GM12878 (cell line): ENCODE results near the gene CETP. TPM values are rescaled to one million over a fixed set of nuclear protein-coding genes. Genes with fewer than 3 reads are reported as not detected.

Experiments
- ATAC-seq: fragments of 200-7000 bp; cut with Tn5 transposase; 3 replicates; pipeline ENCODE4 v1.9.1; 2020; ENCODE audit warnings: mild to moderate bottlenecking, moderate library complexity
- BruUV-seq: library from RNA; stranded (reverse); fragments of 400-500 nt; replicated peaks from 2 replicates; lab custom pipeline; 2021; lab: Mats Ljungman, UMichigan
- CTCF ChIA-PET: fragments of 300-600 bp; sonication (Branson Sonifier 250); formaldehyde crosslinking; extraction: SDS; loops from one replicate; lab custom pipeline; 2021; ENCODE audit warnings: inconsistent platforms; lab: Yijun Ruan, JAX
- POLR2A ChIA-PET: fragments of 350-600 bp; formaldehyde crosslinking; extraction: SDS; loops from one replicate; lab custom pipeline; 2021; ENCODE audit warnings: inconsistent platforms; lab: Charles Lee
- RAD21 ChIA-PET: fragments of 300-600 bp; sonication (Branson Sonifier 250); formaldehyde crosslinking; loops from one replicate; lab custom pipeline; 2023; ENCODE audit warnings: antibody characterized with exemption; ENCODE audit not compliant: unreplicated experiment; lab: Charles Lee
- SMC1A ChIA-PET: fragments of 300-600 bp; sonication (Branson Sonifier 250); formaldehyde crosslinking; loops from one replicate; lab custom pipeline; 2023; ENCODE audit not compliant: unreplicated experiment, uncharacterized antibody; lab: Charles Lee
- DNase-seq: peaks from one replicate; pipeline ENCODE4 v3.0.0-alpha.2; 2011; ENCODE audit warnings: low read depth, low spot score
- FAIRE-seq: peaks from 3 replicates; lab custom pipeline; 2011; peaks lifted over from hg19 to GRCh38; lab: Jason Lieb, UNC
- H2AFZ ChIP-seq: 2 replicates; pipeline ENCODE4 v1.6.0; 2011; ENCODE audit warnings: low read depth, low read length, control low read depth; ENCODE audit not compliant: control insufficient read depth
- H3K27ac ChIP-seq: 2 replicates; pipeline ENCODE4 v1.5.1; 2011; ENCODE audit warnings: control low read depth; ENCODE audit not compliant: control insufficient read depth, insufficient read depth
- H3K27me3 ChIP-seq, 2 experiments: replicated peaks in 1 of 2; 2 replicates each; pipeline versions ENCODE4 v1.6.0 to v1.6.1; 2011; ENCODE audit warnings: low read length in 1 of 2; ENCODE audit not compliant: control insufficient read depth in 2 of 2, insufficient read depth in 2 of 2
- H3K36me3 ChIP-seq, 2 experiments: 2 replicates each; pipeline ENCODE4 v1.5.1; 2011; ENCODE audit warnings: low read length in 1 of 2; ENCODE audit not compliant: control insufficient read depth in 2 of 2, insufficient read depth in 2 of 2
- H3K4me1 ChIP-seq: 2 replicates; pipeline ENCODE4 v1.6.1; 2011; ENCODE audit warnings: mild to moderate bottlenecking, low read length, moderate library complexity, mixed read lengths; ENCODE audit not compliant: control insufficient read depth, insufficient read depth
- H3K4me2 ChIP-seq: 2 replicates; pipeline ENCODE4 v1.6.0; 2011; ENCODE audit warnings: control low read depth; ENCODE audit not compliant: control insufficient read depth, insufficient read depth
- H3K4me3 ChIP-seq: fragments of 200-600 bp; sonication (generic); 2 replicates; pipeline ENCODE4 v1.5.1; 2016
- H3K79me2 ChIP-seq: 2 replicates; pipeline ENCODE4 v1.6.0; 2011; ENCODE audit warnings: low read length; ENCODE audit not compliant: control insufficient read depth, insufficient read depth
- H3K9ac ChIP-seq: 2 replicates; pipeline ENCODE4 v1.8.0; 2011; ENCODE audit warnings: low read length, control low read depth, mixed read lengths; ENCODE audit not compliant: control insufficient read depth, insufficient read depth
- H3K9me3 ChIP-seq: replicated peaks from 3 replicates; pipeline ENCODE4 v1.5.1; 2011; ENCODE audit warnings: mild to moderate bottlenecking, low read length; ENCODE audit not compliant: control insufficient read depth, insufficient read depth
- H4K20me1 ChIP-seq: 2 replicates; pipeline ENCODE4 v1.6.0; 2011; ENCODE audit not compliant: control insufficient read depth, insufficient read depth
- MLLT1 ChIP-seq: fragments of 450-650 bp; IDR thresholded peaks from 2 replicates; pipeline ENCODE4 v1.6.1; 2016; ENCODE audit warnings: mild to moderate bottlenecking
- ZBTB4 ChIP-seq: fragments of 450-650 bp; formaldehyde crosslinking; IDR thresholded peaks from 2 replicates; pipeline ENCODE4 v1.4.0; 2022; ENCODE audit warnings: mild to moderate bottlenecking, moderate library complexity
- ZNF24 ChIP-seq: fragments of 450-650 bp; IDR thresholded peaks from 2 replicates; pipeline ENCODE4 v1.6.1; 2017; ENCODE audit warnings: antibody characterized with exemption, mild to moderate bottlenecking
- WGBS: methylation state at CpG from one replicate; pipeline ENCODE4 v1.1.6; 2016; ENCODE audit warnings: low lambda C conversion rate; ENCODE audit not compliant: insufficient replicate concordance, insufficient coverage; ENCODE audit errors: missing lambda C conversion rate; 5-methylcytosine and 5-hydroxymethylcytosine counted together
- in situ Hi-C: fragments of 300-500 bp; cut with MboI; formaldehyde crosslinking; loops from 9 replicates; pipeline ENCODE4 v1.14.3; 2018; ENCODE audit warnings: mixed read lengths
- intact Hi-C: fragments of 100-400 bp; cut with micrococcal nuclease; formaldehyde crosslinking; loops from one replicate; pipeline ENCODE4 v1.14.2; 2022; ENCODE audit not compliant: unreplicated experiment
- polyA plus RNA-seq, 11 experiments: library from polyadenylated mRNA; depleted of rRNA in 4 of 11; unstranded in 6 of 11; stranded (reverse) in 5 of 11; fragments of >200 nt; fragmentation: Nextera tagmentation in 4 of 11; fragmentation: Illumina TruSeq in 1 of 11; extraction: Ambion mirVana in 4 of 11; extraction: Trizol in 1 of 11; gene quantifications; 1 replicate in 1 of 11; 2 replicates in 10 of 11; pipeline versions ENCODE4 v1.2.1 to v1.2.3, GENCODE V29; 2011 to 2016; ENCODE audit warnings: inconsistent platforms in 2 of 11, missing spikeins in 2 of 11, low read depth in 1 of 11
- total RNA-seq, 4 experiments: library from RNA; depleted of rRNA in 3 of 4; stranded (reverse); fragments of >200 nt in 3 of 4; fragmentation: Illumina TruSeq in 1 of 4; extraction: Trizol in 1 of 4; gene quantifications; 2 replicates each; pipeline versions ENCODE4 v1.2.1 to v1.2.3, GENCODE V29; 2013 to 2021
- TF ChIP-seq, protein P1 (sequence below): fragments of 450-650 bp; IDR thresholded peaks from 2 replicates; pipeline ENCODE4 v1.6.1; 2017; ENCODE audit warnings: mild to moderate bottlenecking, moderate library complexity

Gene CETP
- total and polyA plus RNA-seq, 10 of the 15 experiments (the other 5 are each of a cell fraction or from before 2014, with no cell fraction given), result 1.2 to 6.4 (median 2.1) TPM

DNA sequence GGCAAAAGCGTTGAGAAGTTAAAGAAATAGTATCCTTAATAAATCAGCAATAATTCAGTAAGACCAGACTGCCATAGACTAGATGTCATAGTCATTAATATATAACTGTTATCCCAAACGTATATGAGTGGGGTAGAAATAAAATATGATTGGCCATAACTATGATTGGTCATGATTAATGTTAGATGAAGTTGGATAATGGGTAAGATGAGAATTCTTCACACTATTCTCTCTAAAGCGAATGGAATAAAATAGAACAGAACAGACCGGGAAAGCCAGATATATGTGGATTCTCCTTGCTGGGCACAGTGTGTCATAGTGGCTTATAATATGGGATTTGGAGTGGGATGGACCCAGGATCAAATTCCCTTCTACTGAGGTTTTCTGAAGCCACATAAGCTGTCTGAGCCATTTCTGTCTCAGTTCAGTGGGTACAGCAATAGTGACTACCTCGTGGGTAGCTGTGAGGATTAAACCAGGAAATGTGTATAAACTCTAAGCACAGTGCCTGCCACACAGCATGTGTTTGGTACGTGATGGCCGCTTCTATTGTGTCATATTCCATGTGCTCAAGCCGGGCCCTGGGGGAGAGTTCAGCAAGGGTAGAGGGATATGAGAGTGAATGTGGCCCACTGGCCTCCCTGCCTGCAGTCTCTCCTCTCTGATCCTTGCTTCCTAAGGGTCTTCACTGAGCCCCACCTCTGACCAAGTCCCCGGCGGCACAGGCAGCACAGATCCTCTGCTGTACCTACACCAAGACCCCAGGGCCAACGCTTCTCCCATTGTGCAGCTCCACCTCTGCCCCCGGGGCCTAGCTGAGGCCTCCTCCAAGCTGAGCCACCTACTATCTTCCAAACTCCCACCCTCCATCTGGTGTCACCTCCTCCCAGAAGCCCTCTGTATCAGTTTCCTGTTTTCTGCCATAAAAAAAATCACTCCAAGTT lies 3.7 kb downstream of the CETP start:
- ATAC-seq, result peak; percentile 25
- Histone ChIP-seq H3K9ac (no peak overlapping the region), H3K9me3 (no peaks in the 10 kb centered on the region), H3K79me2 (no peaks in the 10 kb centered on the region), H3K27ac (no peak overlapping the region), H3K27me3 (no peaks in the 10 kb centered on the region), H3K4me1 (peaks cover 8% of the 10 kb centered on the region), H4K20me1 (no peaks in the 10 kb centered on the region), H3K4me2 (no peak overlapping the region), H2AFZ (no peak overlapping the region; the same call in 1 of the 2 replicates), H3K4me3 (no peak overlapping the region), H3K36me3 (no peaks in the 10 kb centered on the region)
- ChIA-PET CTCF (interaction anchor here (0.9 to 17.5 kb wide), 34 partner anchors 13 to 446 kb away, joined by 3 to 420 read pairs (median 10); partner anchors contain the start of genes NLRC5 and SLC12A3), RAD21 (interaction anchor here (0.6 to 16.8 kb wide), 27 partner anchors 9 to 219 kb away, joined by 3 to 376 read pairs (median 6); partner anchors contain the start of gene NLRC5), SMC1A (interaction anchor here (0.7 to 31.6 kb wide), 30 partner anchors 10 to 201 kb away, joined by 3 to 604 read pairs (median 4); partner anchors contain the start of gene NLRC5), POLR2A (interaction anchor here (0.6 to 17.6 kb wide), 13 partner anchors 9 to 80 kb away, joined by 3 to 343 read pairs (median 3); partner anchors contain the start of gene NLRC5)
- intact Hi-C loops, result loop anchor here (2.0 kb wide), 1 partner anchor 49 kb away; no protein-coding TSS in a partner anchor
- no peak for DNase-seq
- WGBS, result 69% methylated on average over 11 of the region's 12 CpGs
- BruUV-seq, result no TSS peak
- FAIRE-seq, result no peak
- in situ Hi-C loops, result no loop called here
- no peak for TF ChIP-seq ZNF24
- 0 out of 2 replicates have a peak, but pooled peaks have one; percentile 16 for TF ChIP-seq MLLT1
- TF ChIP-seq ZBTB4 (CRISPR knock-in tag), result no peak
- TF ChIP-seq, protein P1, sequence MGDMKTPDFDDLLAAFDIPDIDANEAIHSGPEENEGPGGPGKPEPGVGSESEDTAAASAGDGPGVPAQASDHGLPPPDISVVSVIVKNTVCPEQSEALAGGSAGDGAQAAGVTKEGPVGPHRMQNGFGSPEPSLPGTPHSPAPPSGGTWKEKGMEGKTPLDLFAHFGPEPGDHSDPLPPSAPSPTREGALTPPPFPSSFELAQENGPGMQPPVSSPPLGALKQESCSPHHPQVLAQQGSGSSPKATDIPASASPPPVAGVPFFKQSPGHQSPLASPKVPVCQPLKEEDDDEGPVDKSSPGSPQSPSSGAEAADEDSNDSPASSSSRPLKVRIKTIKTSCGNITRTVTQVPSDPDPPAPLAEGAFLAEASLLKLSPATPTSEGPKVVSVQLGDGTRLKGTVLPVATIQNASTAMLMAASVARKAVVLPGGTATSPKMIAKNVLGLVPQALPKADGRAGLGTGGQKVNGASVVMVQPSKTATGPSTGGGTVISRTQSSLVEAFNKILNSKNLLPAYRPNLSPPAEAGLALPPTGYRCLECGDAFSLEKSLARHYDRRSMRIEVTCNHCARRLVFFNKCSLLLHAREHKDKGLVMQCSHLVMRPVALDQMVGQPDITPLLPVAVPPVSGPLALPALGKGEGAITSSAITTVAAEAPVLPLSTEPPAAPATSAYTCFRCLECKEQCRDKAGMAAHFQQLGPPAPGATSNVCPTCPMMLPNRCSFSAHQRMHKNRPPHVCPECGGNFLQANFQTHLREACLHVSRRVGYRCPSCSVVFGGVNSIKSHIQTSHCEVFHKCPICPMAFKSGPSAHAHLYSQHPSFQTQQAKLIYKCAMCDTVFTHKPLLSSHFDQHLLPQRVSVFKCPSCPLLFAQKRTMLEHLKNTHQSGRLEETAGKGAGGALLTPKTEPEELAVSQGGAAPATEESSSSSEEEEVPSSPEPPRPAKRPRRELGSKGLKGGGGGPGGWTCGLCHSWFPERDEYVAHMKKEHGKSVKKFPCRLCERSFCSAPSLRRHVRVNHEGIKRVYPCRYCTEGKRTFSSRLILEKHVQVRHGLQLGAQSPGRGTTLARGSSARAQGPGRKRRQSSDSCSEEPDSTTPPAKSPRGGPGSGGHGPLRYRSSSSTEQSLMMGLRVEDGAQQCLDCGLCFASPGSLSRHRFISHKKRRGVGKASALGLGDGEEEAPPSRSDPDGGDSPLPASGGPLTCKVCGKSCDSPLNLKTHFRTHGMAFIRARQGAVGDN, result peak; percentile 25; the same call in 1 of the 2 replicates
